GM18519 (cell line): Measurements from ENCODE around the gene MYL5.
"Not testable (repeated sequence)": the region's sequence is repeated elsewhere in the genome, so short reads cannot be mapped to it uniquely, and the experiment has no call there.

Experiments used
- ATAC-seq: cut with Tn5 transposase; IDR thresholded peaks from one replicate; pipeline ENCODE4 v1.9.1; 2021; ENCODE audit warnings: mild to moderate bottlenecking, moderate library complexity; ENCODE audit not compliant: unreplicated experiment, low FRiP score

The MYL5 gene

GRCh38 chr4:722169-722725 lies 47.9 kb downstream of the MYL5 start:
- ATAC-seq, result no peak

GRCh38 chr4:722851-723360 lies 48.6 kb downstream of the MYL5 start:
- ATAC-seq, result no peak

GRCh38 chr4:723751-724530 lies 49.6 kb downstream of the MYL5 start:
- ATAC-seq, result no peak

GRCh38 chr4:725391-726234 lies 51.3 kb downstream of the MYL5 start:
- ATAC-seq, result no peak

GRCh38 chr4:726235-726787 lies 52.0 kb downstream of the MYL5 start:
- no peak for ATAC-seq

- ATAC-seq, result no peak
Measured at GRCh38 chr4:726838-727237, 52.5 kb downstream of the MYL5 start.

- no peak for ATAC-seq
Measured at GRCh38 chr4:727576-727975, 53.2 kb downstream of the MYL5 start.

GRCh38 chr4:729336-730315 lies 55.3 kb downstream of the MYL5 start:
- ATAC-seq, result no peak

GRCh38 chr4:730511-730910 lies 56.2 kb downstream of the MYL5 start:
- ATAC-seq, result no peak

- not testable (repeated sequence) for ATAC-seq
Measured at GRCh38 chr4:730946-731904, 56.9 kb downstream of the MYL5 start.
